Daoy (cell line): ENCODE data around the gene PLA2G4D. TPM values are rescaled to one million over a fixed set of nuclear protein-coding genes. Genes with fewer than 3 reads are reported as not detected.

ENCODE experiments used
- DNase-seq: peaks from one replicate; pipeline ENCODE4 v3.0.0-alpha.2; 2015; ENCODE audit warnings: low read depth
- total RNA-seq: library from RNA; depleted of rRNA; stranded (reverse); fragments of >200 nt; shearing (Covaris generic); gene quantifications from 2 replicates; pipeline ENCODE4 v1.2.3, GENCODE V29; 2014; rRNA removed

PLA2G4D gene
- total RNA-seq, 1 experiment from 2014 or later, result not detected

- DNase-seq, result no peak
Measured at GRCh38 chr15:42021593-42021992, 72.8 kb downstream of the PLA2G4D start.

GRCh38 chr15:42020713-42021273, 73.6 kb downstream of the PLA2G4D start, which contains the start of gene PLA2G4E:
Gene PLA2G4E (minus strand): TSS chr15:42021042. CDS start chr15:42021030, 12 bp downstream.
- DNase-seq, result no peak

- DNase-seq, result no peak
Measured at GRCh38 chr15:42018306-42019224, 75.8 kb downstream of the PLA2G4D start.

Other genes with a start within 250 kb of the PLA2G4D start
- gene SPTBN5, start 200.5 kb downstream of the PLA2G4D start, total RNA-seq, result 1.1 and 3.8 TPM in 2 replicates
- 21.9 and 26.9 TPM in 2 replicates for gene EHD4, start 122.0 kb downstream of the PLA2G4D start, total RNA-seq
- gene PLA2G4E, start 73.5 kb downstream of the PLA2G4D start, total RNA-seq, result not detected in 2 replicates
- gene PLA2G4F, start 62.1 kb upstream of the PLA2G4D start, total RNA-seq, result not detected in 2 replicates
- gene VPS39, start 113.7 kb upstream of the PLA2G4D start, total RNA-seq, result 9.9 and 13.1 TPM in 2 replicates
- 4.8 and 5.8 TPM in 2 replicates for gene GANC, start 178.6 kb upstream of the PLA2G4D start, total RNA-seq
- gene TMEM87A, start 178.9 kb upstream of the PLA2G4D start, total RNA-seq, result 61.5 and 68.6 TPM in 2 replicates